Measurements from ENCODE around the gene TRIB2. TPM values are rescaled to one million over a fixed set of nuclear protein-coding genes. Genes with fewer than 3 reads are reported as not detected.
A peak's percentile ranks its signal among the peaks of the same experiment; 100 is the strongest.

The TRIB2 gene
- total RNA-seq, 1 donor from 2014 or later: 131 TPM

- Mint-ChIP-seq H3K36me3 (ENCODE audit: unreplicated experiment) (peaks cover 31% of the 10 kb centered on the region), H3K27ac (ENCODE audit: unreplicated experiment) (peak overlapping the region; percentile 38), H3K27me3 (ENCODE audit: unreplicated experiment) (peaks cover 2% of the 10 kb centered on the region), H3K9me3 (ENCODE audit: unreplicated experiment) (peaks cover 12% of the 10 kb centered on the region), H3K4me1 (ENCODE audit: low read depth, unreplicated experiment) (peaks cover 31% of the 10 kb centered on the region), H3K4me3 (ENCODE audit: unreplicated experiment) (no peak overlapping the region)
- no peak for DNase-seq
- TF ChIP-seq CTCF (IDR thresholded peaks at IDR 0.05; ENCODE audit: partially characterized antibody, unreplicated experiment): no peak
Observed at GRCh38 chr2:12727641-12728040, 10.9 kb downstream of the TRIB2 start.

- Mint-ChIP-seq H3K36me3 (ENCODE audit: unreplicated experiment) (peaks cover 29% of the 10 kb centered on the region), H3K27me3 (ENCODE audit: unreplicated experiment) (peaks cover 2% of the 10 kb centered on the region), H3K4me1 (ENCODE audit: low read depth, unreplicated experiment) (peaks cover 25% of the 10 kb centered on the region), H3K9me3 (ENCODE audit: unreplicated experiment) (peaks cover 12% of the 10 kb centered on the region), H3K27ac (ENCODE audit: unreplicated experiment) (peak overlapping the region; percentile 38), H3K4me3 (ENCODE audit: unreplicated experiment) (no peak overlapping the region)
- DNase-seq: no peak
- TF ChIP-seq CTCF (IDR thresholded peaks at IDR 0.05; ENCODE audit: partially characterized antibody, unreplicated experiment): no peak
Observed at GRCh38 chr2:12728221-12728777, 11.6 kb downstream of the TRIB2 start.

- Mint-ChIP-seq H3K27me3 (ENCODE audit: unreplicated experiment) (peaks cover 2% of the 10 kb centered on the region), H3K4me3 (ENCODE audit: unreplicated experiment) (no peak overlapping the region), H3K27ac (ENCODE audit: unreplicated experiment) (no peak overlapping the region), H3K9me3 (ENCODE audit: unreplicated experiment) (peaks cover 12% of the 10 kb centered on the region), H3K36me3 (ENCODE audit: unreplicated experiment) (peaks cover 17% of the 10 kb centered on the region), H3K4me1 (ENCODE audit: low read depth, unreplicated experiment) (peaks cover 17% of the 10 kb centered on the region)
- DNase-seq: no peak
- no peak for TF ChIP-seq CTCF (IDR thresholded peaks at IDR 0.05; ENCODE audit: partially characterized antibody, unreplicated experiment)
Observed at GRCh38 chr2:12730265-12730664, 13.5 kb downstream of the TRIB2 start.

GRCh38 chr2:12731701-12732280 lies 15.1 kb downstream of the TRIB2 start:
- H3K9me3 Mint-ChIP-seq (ENCODE audit: unreplicated experiment): peaks cover 9% of the 10 kb centered on the region
- H3K27me3 Mint-ChIP-seq (ENCODE audit: unreplicated experiment): peaks cover 2% of the 10 kb centered on the region
- TF ChIP-seq CTCF (IDR thresholded peaks at IDR 0.05; ENCODE audit: partially characterized antibody, unreplicated experiment): no peak
- H3K36me3 Mint-ChIP-seq (ENCODE audit: unreplicated experiment): peaks cover 20% of the 10 kb centered on the region
- H3K27ac Mint-ChIP-seq (ENCODE audit: unreplicated experiment): no peak overlapping the region
- H3K4me1 Mint-ChIP-seq (ENCODE audit: low read depth, unreplicated experiment): peaks cover 20% of the 10 kb centered on the region
- H3K4me3 Mint-ChIP-seq (ENCODE audit: unreplicated experiment): no peak overlapping the region
- no peak for DNase-seq

GRCh38 chr2:12732651-12733050 lies 15.9 kb downstream of the TRIB2 start:
- Mint-ChIP-seq H3K27ac (ENCODE audit: unreplicated experiment) (no peak overlapping the region), H3K9me3 (ENCODE audit: unreplicated experiment) (peaks cover 9% of the 10 kb centered on the region), H3K27me3 (ENCODE audit: unreplicated experiment) (peaks cover 2% of the 10 kb centered on the region), H3K4me3 (ENCODE audit: unreplicated experiment) (no peak overlapping the region), H3K36me3 (ENCODE audit: unreplicated experiment) (peaks cover 21% of the 10 kb centered on the region), H3K4me1 (ENCODE audit: low read depth, unreplicated experiment) (peaks cover 19% of the 10 kb centered on the region)
- no peak for DNase-seq
- TF ChIP-seq CTCF (IDR thresholded peaks at IDR 0.05; ENCODE audit: partially characterized antibody, unreplicated experiment): no peak

All from glutamatergic neuron (in vitro differentiated cells).